Esophagus (tissue), 2 donors: ENCODE measurements around the gene SLC10A6. TPM values are rescaled to one million over a fixed set of nuclear protein-coding genes. Genes with fewer than 3 reads are reported as not detected.

Source experiments
- H3K27ac ChIP-seq, 2 donors: one replicate each; pipeline ENCODE4 v1.5.1; 2013; ENCODE audit warnings: low read depth in 2 of 2, mild to moderate bottlenecking in 2 of 2, inconsistent platforms in 1 of 2, low read length in 1 of 2, moderate library complexity in 1 of 2
- H3K27me3 ChIP-seq, 2 donors: one replicate each; pipeline ENCODE4 v1.6.1; 2013; ENCODE audit warnings: low read length in 2 of 2, control low read depth in 1 of 2, mild to moderate bottlenecking in 1 of 2; ENCODE audit not compliant: insufficient read depth in 2 of 2, control insufficient read depth in 1 of 2
- H3K36me3 ChIP-seq, 2 donors: one replicate each; pipeline ENCODE4 v1.6.1; 2013; ENCODE audit warnings: low read length in 1 of 2; ENCODE audit not compliant: control insufficient read depth in 2 of 2, insufficient read depth in 2 of 2
- H3K4me1 ChIP-seq, 2 donors: one replicate each; pipeline ENCODE4 v1.6.1; 2013; ENCODE audit warnings: low read length in 1 of 2; ENCODE audit not compliant: control insufficient read depth in 2 of 2, insufficient read depth in 2 of 2
- H3K4me3 ChIP-seq, 2 donors: one replicate each; pipeline ENCODE4 v1.5.1; 2013; ENCODE audit warnings: low read length in 2 of 2, mild to moderate bottlenecking in 2 of 2, low read depth in 1 of 2, moderate library complexity in 1 of 2
- H3K9me3 ChIP-seq, 2 donors: one replicate each; pipeline ENCODE4 v1.6.1; 2013; ENCODE audit warnings: mild to moderate bottlenecking in 2 of 2, low read depth in 1 of 2, low read length in 1 of 2, moderate library complexity in 1 of 2; ENCODE audit not compliant: control insufficient read depth in 2 of 2, insufficient read depth in 1 of 2
- WGBS, 2 donors: extraction: QIAGEN DNeasy Blood & Tissue Kit; methylation state at CpG; one replicate each; pipeline ENCODE4 v1.1.7; 2013; 5-methylcytosine and 5-hydroxymethylcytosine counted together
- polyA plus RNA-seq, 2 donors: library from polyadenylated mRNA; stranded (reverse); fragments of 200-250 nt; gene quantifications; one replicate each; pipeline ENCODE4 v1.2.3, GENCODE V29; 2013
- donor health status: healthy with polysubstance abuse.
- donor health status: Bipolar disorder and iron deficiency.

Gene SLC10A6
- polyA plus RNA-seq, 2 donors: 2.8 to 7.0 TPM

DNA sequence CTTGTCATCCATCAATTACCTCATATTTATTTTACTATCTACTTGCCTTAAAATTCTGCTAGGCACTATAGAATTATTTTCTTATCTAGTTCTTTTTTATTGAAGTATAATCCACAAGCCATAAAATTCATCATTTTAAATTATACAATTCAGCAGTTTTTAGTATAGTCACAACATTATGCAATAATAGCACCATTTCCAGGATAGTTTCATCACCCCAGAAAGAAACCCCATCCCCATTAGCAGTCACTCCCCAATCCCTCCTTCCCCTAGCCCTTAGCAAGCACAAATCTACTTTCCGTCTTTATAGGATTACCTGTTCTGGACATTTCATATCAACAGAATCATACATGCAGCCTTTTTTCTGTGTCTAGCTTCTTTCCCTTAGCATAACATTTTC lies 15.6 kb downstream of the SLC10A6 start:
- Histone ChIP-seq H3K4me1 (peaks cover 0 to 2% of the 10 kb centered on the region in 2 donors), H3K27me3 (no peaks in the 10 kb centered on the region), H3K27ac (no peak overlapping the region), H3K36me3 (peaks cover 0 to 3% of the 10 kb centered on the region in 2 donors), H3K4me3 (no peak overlapping the region), H3K9me3 (no peaks in the 10 kb centered on the region)
- 94 to 96% methylated on average over 1 of the region's 1 CpG for WGBS, 2 donors

DNA sequence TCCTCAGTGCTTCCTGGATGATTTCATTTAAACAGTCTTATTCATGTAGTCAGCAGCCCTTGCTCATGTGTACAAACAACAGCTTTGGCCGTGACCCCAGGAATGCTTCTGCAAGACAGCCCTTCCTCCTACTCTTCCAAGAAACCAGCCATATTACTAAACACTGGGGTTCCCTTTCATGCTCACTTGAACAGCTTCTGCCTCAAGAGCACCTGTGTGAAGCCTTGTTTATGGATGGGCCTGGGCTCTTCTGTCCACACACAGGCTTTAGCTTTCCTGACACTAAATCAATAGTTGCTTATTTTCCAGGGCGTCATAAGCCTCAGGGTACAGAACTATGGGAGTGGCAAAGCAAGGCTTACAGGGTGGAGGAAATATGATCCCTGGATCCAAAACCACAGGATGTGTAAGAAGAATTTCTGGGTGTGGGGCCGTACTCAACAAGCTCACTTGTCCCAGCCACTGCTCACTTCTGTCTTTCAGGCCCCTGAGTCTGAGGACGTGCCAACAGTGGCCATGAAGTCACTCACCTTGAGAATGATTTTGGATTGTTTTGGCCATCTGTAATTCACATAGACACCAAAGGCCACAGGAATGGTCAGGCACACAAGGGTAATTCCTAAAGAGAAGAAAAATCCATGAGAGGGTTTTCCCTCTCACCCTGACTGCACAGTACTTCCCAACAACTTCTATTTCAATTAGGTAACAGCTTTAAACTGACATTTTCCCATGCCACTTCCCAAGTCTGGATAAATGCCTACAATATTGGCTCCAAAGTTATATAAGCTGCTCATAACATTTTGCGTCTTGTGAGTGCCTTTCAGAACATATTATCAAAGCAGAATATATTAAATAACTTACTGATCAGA lies 17.7 kb downstream of the SLC10A6 start:
- Histone ChIP-seq H3K4me1 (peaks cover 0 to 2% of the 10 kb centered on the region in 2 donors), H3K9me3 (no peaks in the 10 kb centered on the region), H3K4me3 (no peak overlapping the region), H3K27me3 (no peaks in the 10 kb centered on the region), H3K36me3 (peaks cover 0 to 3% of the 10 kb centered on the region in 2 donors), H3K27ac (peak overlapping the region; percentile 87 to 95)
- 48 to 69% methylated on average over 5 of the region's 5 CpGs for WGBS, 2 donors

DNA sequence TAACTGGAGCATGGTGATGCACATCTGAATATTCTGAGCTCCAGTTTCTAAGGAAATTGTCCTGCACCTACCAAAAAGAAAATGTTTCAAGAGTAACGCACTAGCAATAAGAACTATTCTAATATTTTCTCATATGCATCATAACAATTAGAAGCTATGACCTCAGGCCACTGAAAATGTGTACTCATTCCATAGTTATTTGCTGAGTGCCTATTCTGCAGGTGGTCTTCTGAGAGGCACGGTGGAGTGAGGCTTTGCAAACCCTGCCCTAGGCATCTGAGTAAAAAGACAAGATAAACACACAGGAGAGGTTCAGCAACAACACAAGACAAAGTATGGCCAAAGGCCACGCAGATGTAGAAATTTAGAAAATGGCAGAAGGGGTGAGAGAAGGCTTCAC lies 23.7 kb downstream of the SLC10A6 start:
- 76 to 77% methylated on average over 3 of the region's 3 CpGs for WGBS, 2 donors
- Histone ChIP-seq H3K4me3 (no peak overlapping the region), H3K27me3 (no peaks in the 10 kb centered on the region), H3K36me3 (peaks cover 0 to 6% of the 10 kb centered on the region in 2 donors), H3K27ac (no peak overlapping the region), H3K9me3 (no peaks in the 10 kb centered on the region), H3K4me1 (no peaks in the 10 kb centered on the region)

DNA sequence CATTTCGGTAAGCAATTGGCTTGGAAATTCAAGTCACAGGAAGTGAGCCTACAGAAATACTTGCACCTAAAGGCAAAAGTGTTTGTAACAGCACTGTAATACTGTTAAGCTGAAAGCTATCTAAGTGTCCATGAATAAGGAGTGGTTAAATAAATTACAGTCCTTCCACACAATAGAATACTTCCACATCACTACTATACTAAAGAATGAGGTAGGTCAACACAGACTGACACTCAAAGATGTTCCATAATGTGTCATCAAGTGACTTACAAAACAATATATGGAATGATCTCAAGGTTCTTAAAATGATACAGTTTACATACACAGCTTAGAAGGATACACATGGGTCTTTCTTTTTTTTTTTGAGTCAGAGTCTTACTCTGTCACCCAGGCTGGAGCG lies 27.0 kb downstream of the SLC10A6 start:
- H3K9me3 ChIP-seq: no peaks in the 10 kb centered on the region
- 90 to 96% methylated on average over 2 of the region's 2 CpGs for WGBS, 2 donors
- H3K36me3 ChIP-seq: peaks cover 0 to 4% of the 10 kb centered on the region in 2 donors
- H3K27ac ChIP-seq: no peak overlapping the region
- no peaks in the 10 kb centered on the region for H3K27me3 ChIP-seq
- H3K4me3 ChIP-seq: no peak overlapping the region
- no peaks in the 10 kb centered on the region for H3K4me1 ChIP-seq

DNA sequence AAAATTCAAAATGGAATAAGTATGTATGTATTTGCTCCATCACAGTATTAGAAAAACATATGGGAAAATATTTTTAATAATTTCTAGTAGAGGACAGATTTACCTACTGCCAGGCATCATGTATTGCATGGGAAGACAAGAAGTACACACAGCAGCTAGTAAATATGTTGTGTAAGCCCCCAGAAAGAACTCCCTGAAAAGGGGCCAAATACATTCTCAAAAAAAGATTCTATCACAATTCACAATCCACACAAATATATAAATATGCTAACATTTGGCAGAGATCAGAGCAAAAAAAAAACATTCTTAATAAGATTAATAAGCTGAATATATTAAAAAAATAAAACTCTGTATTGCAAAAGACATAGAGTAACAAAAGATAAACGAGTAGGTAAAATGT lies 28.0 kb downstream of the SLC10A6 start:
- H3K4me3 ChIP-seq: no peak overlapping the region
- peaks cover 0 to 4% of the 10 kb centered on the region in 2 donors for H3K36me3 ChIP-seq
- no peak overlapping the region for H3K27ac ChIP-seq
- WGBS, 2 donors: 61 to 67% methylated on average over 1 of the region's 1 CpG
- no peaks in the 10 kb centered on the region for H3K27me3 ChIP-seq
- H3K4me1 ChIP-seq: no peaks in the 10 kb centered on the region
- no peaks in the 10 kb centered on the region for H3K9me3 ChIP-seq

DNA sequence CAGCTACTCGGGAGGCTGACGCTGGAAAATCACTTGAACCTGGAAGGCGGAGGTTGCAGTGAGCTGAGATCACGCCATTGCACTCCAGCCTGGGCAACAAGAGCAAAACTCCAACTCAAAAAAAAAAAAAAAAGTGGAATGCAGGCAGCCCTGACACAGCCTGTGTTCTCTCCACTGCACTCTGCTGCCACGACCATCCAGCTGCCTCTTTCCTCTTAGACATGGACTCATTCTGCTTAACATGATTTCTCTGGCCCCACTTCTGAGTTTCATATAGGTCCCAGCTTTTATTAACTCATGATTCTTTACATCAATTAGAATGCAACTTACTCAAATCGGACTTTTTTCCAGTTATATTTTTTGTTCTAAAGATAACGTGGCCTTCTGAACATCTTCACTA lies 29.6 kb downstream of the SLC10A6 start:
- Histone ChIP-seq H3K9me3 (no peaks in the 10 kb centered on the region), H3K27me3 (no peaks in the 10 kb centered on the region), H3K27ac (no peak overlapping the region), H3K36me3 (peaks cover 0 to 2% of the 10 kb centered on the region in 2 donors), H3K4me3 (no peak overlapping the region), H3K4me1 (no peaks in the 10 kb centered on the region)
- 93% methylated on average over 7 of the region's 7 CpGs for WGBS, 2 donors

DNA sequence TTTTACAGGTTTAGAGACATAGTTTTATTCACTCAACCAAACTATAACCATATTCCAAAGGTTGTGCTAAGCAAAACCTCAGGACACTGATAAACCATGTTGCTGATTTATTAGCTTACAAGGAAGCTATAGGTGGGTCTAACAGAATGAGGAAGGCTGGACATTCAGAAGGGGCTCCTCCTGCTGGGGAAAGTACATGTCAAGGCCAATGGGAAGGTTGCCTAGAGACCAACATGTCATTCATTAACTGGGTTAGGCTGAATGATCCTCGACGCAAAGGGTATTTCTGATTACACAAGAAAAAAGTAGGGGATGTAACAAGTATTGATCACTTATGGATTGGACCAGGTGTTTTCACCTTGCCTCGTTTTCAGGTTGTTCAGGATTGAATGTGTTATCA lies 30.3 kb downstream of the SLC10A6 start:
- no peak overlapping the region for H3K27ac ChIP-seq
- no peaks in the 10 kb centered on the region for H3K27me3 ChIP-seq
- H3K36me3 ChIP-seq: peaks cover 0 to 2% of the 10 kb centered on the region in 2 donors
- H3K9me3 ChIP-seq: no peaks in the 10 kb centered on the region
- H3K4me3 ChIP-seq: no peak overlapping the region
- H3K4me1 ChIP-seq: no peaks in the 10 kb centered on the region
- WGBS, 2 donors: 72 to 89% methylated on average over 3 of the region's 3 CpGs

DNA sequence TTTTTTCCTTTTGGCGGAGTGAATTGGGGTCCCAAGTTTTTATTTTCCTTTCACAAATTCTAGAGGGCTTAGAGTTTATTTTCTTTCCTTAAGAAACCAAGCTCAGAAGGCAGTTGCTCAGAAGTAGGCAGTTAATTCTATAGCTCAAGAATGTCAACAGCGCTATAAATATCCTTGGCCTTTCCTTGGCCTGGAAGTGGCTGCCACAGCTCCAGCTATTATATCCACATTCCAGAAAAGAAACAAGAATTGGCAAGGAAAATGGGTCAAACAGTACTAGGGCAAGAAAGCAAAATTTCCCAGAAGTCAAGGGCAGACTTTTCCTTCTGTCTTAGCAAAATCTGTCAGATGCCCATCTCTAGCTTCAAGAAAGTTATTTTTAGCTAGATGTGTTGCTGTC lies 31.0 kb downstream of the SLC10A6 start:
- Histone ChIP-seq H3K4me1 (no peaks in the 10 kb centered on the region), H3K9me3 (no peaks in the 10 kb centered on the region), H3K36me3 (no peaks in the 10 kb centered on the region), H3K4me3 (no peak overlapping the region), H3K27me3 (no peaks in the 10 kb centered on the region), H3K27ac (no peak overlapping the region)
- WGBS, 2 donors: 90% methylated on average over 2 of the region's 2 CpGs

DNA sequence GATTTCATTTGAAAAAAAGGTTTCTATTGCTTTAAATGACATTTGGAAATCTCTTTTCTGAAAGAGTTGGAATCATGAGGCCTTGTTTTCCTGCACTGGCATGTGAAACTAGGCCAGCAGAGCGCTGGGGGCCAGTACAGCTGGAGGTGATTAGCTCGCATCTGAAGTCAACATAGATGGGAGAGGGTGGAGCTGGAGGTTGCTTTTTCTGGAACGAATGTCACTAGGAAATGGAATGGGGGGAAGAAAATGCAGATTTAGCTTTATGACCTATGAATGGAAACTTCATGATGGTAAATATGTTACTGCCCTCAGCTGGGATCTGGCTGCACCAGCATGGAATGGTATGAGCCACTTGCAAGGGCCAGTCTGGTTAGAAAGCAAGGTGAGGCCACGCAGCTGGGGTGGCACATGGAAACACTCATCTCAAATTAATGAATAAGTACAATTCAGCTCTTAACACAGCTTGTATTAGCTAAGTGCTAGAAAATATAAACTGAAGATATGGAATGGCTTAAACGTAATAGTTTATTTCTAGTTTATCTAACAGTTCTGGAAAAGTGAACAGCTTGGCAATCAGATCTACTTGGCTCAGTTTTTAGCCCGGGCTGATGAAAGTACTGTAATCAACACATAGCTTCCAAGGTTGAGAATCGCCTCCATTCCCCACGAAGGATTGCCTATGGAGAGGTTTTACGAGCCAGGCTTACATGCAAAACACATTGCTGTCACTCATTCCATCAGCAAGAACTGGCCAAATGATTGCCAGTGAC lies 32.5 kb downstream of the SLC10A6 start:
- H3K4me1 ChIP-seq: no peaks in the 10 kb centered on the region
- peaks cover 3 to 4% of the 10 kb centered on the region in 2 donors for H3K36me3 ChIP-seq
- WGBS, 2 donors: 66 to 76% methylated on average over 9 of the region's 9 CpGs
- no peaks in the 10 kb centered on the region for H3K27me3 ChIP-seq
- no peak overlapping the region for H3K27ac ChIP-seq
- no peaks in the 10 kb centered on the region for H3K9me3 ChIP-seq
- H3K4me3 ChIP-seq: no peak overlapping the region
